ENCODE measurements around the gene DHX9.
"Not testable (repeated sequence)": the region's sequence is repeated elsewhere in the genome, so short reads cannot be mapped to it uniquely, and the experiment has no call there.

The DHX9 gene

GRCh38 chr1:182889997-182890396, 50.9 kb downstream of the DHX9 start:
- DNase-seq (ENCODE audit: low read depth in 2 of 2) = no peak

DNA sequence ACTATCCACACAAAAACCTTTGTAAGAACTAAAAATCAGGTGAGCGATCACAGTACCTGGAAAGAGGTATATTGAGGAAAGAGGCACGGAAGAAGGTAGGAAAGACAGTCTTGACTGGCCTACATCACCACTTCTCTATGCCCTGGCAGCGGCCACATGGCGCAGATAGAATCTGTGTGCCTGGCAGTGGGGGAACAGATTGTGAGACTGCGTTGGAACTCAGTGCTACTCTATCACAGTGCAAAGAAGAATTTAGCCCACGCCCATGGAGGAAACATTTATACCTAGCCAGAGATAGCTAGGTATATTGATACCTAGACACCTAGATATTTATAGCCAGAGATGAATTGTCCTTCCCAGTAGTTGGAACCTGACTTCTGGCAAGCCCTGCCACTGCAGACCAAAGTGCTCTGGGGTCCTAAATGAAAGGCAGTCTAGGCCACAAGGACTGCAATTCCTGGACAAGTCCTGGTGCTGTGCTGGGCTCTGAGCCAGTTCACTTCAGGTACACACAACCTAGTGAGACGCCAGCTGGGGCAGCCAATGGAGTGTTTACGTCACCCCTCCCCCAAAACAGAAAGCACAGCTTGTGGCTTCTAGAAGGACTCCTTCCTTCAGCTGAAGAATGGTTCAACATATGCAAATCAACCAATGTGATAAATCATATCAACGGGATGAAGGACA, 51.9 kb downstream of the DHX9 start:
- no peak for DNase-seq (ENCODE audit: low read depth in 2 of 2)

GRCh38 chr1:182897696-182898095, 58.5 kb downstream of the DHX9 start:
- no peak for DNase-seq (ENCODE audit: low read depth in 2 of 2)

- DNase-seq (ENCODE audit: low read depth in 2 of 2) = not testable (repeated sequence)
Observed at GRCh38 chr1:182901946-182902345, 62.8 kb downstream of the DHX9 start.

DNA sequence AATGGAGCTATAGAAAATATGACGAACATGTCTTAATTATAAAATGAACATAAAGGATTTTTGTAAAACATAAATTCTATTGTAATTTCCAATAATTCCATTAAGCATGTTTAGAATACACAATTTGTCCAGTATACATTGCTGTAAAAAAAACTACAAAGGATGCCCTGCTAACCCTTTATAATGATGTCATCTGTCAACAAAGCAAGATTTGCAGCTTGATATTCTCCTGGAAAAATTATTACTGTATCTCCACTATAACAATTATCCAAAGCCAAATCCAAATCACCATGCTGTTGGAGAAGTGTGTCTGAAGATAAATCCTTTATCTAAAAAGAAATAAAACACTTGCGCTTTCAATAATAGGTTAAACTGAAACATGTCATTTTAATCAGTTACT, 66.2 kb downstream of the DHX9 start:
- DNase-seq (ENCODE audit: low read depth in 2 of 2) = no peak

DNA sequence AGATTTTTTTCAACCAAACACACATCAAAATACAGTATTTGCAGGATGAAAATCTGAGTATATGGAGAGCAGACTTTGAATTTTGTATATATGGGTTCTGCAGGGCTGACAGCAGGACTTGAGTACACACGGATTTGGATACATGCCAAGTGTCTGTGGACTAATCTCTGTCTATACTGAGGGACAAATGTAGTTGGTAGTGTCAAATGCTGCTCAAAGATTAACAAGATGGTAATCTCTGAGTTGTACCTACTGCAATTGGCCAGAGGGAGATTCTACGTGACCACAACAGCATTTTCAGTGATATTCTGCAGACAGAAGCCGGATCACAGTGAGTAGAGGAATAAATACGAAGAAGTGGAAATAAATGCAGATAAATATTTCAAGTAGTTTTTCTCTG, 70.4 kb downstream of the DHX9 start:
- DNase-seq (ENCODE audit: low read depth in 2 of 2) = no peak

DNA sequence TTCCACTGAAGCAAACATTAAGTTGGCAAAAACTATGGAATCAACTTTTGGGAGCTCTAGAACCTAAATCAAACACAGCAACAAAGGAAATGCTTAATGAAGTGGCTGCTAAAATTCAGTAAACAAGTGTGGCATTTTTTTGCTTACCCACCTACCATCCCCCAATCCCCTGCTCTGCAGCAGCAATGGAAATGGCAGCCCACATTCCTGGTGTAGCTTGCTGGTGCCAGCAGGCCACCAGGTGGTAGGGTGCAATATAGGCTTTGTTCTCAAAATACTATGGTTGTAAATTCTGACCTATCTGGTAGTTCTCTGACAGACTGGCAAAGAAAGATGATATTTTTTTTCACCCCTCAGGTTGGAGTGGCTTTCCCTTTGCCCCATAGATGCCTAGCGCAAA, 71.0 kb downstream of the DHX9 start:
- DNase-seq (ENCODE audit: low read depth in 2 of 2) = no peak

DNA sequence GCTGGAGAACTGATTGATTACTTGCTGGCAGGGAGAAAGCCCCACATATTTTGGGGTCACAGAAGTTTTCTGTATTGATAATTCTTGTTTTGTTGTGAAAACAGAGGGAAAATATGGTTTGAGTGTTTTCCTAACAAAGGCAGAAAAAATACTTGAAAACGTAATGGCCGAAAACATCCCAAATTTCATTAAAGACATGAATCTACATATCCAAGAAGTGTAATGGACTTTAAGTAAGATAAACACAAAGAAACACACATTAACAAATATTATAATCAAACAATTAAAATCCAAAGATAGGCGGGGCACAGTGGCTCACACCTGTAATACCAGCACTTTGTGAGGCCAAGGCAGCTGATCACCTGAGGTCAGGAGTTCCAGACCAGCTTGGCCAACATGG, 74.3 kb downstream of the DHX9 start:
- DNase-seq (ENCODE audit: low read depth in 2 of 2) = no peak

- no peak for DNase-seq (ENCODE audit: low read depth in 2 of 2)
Observed at GRCh38 chr1:182917378-182917777, 78.2 kb downstream of the DHX9 start.

- no peak for DNase-seq (ENCODE audit: low read depth in 2 of 2)
Observed at GRCh38 chr1:182925661-182926060, 86.5 kb downstream of the DHX9 start.

DNA sequence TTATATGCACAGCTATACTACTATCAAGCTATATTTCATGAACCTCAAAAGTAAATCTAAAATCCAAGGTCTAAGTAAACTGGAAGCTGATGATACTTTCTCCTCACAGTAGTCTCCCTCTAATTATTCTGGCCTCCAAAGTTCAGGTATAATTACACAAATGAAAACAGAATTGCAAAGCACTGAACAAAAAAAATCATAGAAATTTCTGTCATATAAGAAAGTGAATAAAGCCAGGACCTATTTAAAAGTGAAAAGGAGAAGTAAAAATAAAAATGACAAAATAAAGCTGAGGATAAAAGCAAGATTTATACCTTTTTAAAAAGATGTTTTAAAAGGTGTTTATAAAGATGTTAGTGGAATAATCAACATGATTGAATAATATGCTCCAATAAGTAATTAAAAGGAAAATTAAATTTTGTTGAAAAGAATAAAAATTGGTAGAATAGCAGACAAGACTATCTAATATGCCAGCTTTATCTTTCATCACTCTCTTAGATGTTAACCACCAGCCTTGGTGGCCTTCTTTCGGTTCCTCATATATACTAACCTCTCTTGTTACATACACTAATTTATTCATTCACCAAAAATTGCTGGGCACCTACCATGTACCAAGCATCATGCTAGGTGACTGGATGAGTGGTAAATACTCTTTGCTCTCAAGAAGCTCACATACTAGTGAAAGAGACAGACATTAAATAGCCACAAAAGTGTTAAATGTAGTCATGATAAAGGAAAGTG, 88.7 kb downstream of the DHX9 start:
- DNase-seq (ENCODE audit: low read depth in 2 of 2) = no peak

DNA sequence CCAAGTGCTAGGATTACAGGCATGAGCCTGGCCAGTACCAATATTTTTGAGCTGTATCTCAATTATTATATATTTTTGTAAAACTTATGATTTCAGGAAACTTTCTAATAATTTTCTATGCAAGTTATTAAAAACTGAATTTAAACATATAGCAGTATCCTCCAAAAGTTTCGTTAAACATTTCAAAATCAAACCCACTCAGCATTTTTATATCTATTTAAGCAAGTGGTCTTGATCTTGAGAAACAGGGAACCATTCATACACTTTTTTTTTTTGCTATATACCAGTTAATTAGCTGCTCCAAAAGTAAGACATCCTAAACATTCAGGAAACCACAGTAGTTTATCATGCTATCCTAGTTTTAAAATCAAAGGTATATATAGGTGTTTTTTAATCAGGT, 91.8 kb downstream of the DHX9 start:
- DNase-seq (ENCODE audit: low read depth in 2 of 2) = no peak

DNA sequence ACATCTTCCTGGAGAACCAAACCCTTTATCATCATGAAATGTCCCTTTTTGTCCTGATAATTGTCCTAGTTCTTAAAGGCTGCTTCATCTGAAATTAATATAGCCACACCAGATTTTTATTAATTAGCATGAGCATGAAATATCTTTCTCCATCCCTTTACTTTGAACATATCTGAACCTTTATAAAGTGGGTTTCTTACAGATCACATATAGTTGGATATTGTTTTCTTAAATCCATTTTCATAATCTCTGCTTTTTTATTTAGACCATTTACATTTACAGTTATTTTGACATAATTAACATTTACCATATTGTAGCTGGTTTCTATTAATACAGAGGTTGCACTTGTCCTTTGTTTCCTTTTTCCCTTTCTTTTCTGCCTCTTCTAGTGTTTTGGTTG, 96.6 kb downstream of the DHX9 start:
- DNase-seq (ENCODE audit: low read depth in 2 of 2) = no peak

Data from activated CD4-positive, alpha-beta T cell treated with anti-CD3 and anti-CD28 coated beads for 24 hours (primary cell).